NCI-H1436 (cell line): ENCODE data around the gene CHP2.
"Not testable (repeated sequence)": the region's sequence is repeated elsewhere in the genome, so short reads cannot be mapped to it uniquely, and the experiment has no call there.

Experiments used
- DNase-seq: peaks from one replicate; lab custom pipeline; 2025; lab: John Stamatoyannopoulos, UW

CHP2 gene

GRCh38 chr16:23754594-23755483 is at the start of gene CHP2:
Gene CHP2 (plus strand): TSS chr16:23755026. CDS start chr16:23755050, 24 bp downstream.
- DNase-seq, result no peak

GRCh38 chr16:23705517-23705902 is 49.3 kb upstream of the CHP2 start:
- DNase-seq, result no peak

GRCh38 chr16:23706439-23706838 is 48.4 kb upstream of the CHP2 start:
- no peak for DNase-seq

DNA sequence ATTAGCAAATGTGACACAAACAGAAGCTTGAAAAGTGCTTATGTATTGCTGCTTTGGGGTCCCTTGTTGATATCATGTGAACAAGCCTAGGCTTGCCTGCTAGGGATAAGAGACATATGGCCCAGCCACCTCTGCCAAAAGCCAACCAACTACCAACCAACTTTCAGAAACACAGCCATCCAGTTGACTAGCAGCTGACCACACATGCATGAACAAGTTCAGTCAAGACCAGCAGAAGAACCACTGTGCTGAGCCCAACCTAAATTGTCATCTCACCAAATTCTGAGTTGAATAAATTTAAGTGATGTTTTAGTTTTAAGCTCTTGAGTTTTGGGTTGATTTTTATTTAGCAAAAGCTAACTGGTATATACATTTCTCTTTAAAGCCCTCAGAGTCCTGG is 45.3 kb upstream of the CHP2 start:
- DNase-seq, result no peak

DNA sequence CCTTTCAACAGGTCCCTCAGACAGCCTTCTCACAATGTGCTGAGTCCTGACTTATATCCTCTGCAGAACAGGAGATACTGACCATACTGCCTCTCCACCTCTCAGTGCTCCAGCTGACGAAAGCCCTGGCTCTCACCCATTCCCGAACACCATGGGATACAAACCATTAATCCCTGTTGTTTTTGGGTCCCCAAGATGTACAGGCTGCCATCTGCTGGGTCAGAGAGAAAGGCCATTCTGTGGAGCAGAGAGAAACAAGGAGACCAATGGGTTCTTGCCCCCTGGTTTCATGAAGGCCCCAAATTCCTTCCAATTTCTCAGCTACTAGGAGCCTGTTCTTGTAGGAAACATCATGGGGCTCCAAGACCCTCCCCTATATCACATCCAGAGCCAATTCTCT is 44.8 kb upstream of the CHP2 start:
- no peak for DNase-seq

DNA sequence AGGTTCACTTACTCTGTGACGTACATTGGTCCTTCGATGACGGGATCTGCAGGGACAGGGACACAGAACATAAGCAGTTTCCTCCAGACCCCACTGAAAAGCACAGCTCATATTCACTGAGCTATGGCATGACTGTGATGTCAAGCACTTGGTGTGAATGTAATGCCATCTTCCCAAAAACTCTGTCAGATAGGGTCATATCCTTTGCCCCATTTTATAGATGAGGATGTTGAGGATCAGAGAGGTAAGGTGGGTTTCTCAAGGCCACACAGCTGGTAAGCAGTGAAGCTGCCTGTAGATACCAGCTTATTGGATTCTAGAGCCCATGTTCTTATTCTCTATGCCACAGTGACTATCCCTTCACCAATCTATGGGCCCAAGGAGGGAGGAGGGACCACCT is 44.3 kb upstream of the CHP2 start:
- no peak for DNase-seq

DNA sequence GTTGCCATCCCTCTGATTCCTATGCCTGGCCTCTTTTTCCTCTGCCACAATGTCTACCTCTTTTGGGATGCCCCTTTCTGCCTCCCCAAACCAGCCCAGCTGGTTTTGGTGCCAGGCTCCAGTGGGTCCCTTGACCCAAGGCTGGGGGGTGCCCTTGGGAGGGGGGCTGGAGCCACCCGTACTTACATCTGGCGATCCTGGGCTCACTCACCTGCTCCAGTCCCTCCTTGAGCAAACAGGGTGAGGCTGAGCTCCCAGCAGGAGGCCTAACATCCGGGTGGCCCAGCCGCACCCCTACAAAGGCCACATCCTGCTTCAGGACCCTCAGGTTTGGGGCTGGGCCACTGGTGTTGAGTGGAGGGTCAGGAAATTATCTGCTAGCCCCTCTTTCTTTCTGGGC is 43.0 kb upstream of the CHP2 start:
- DNase-seq, result no peak

DNA sequence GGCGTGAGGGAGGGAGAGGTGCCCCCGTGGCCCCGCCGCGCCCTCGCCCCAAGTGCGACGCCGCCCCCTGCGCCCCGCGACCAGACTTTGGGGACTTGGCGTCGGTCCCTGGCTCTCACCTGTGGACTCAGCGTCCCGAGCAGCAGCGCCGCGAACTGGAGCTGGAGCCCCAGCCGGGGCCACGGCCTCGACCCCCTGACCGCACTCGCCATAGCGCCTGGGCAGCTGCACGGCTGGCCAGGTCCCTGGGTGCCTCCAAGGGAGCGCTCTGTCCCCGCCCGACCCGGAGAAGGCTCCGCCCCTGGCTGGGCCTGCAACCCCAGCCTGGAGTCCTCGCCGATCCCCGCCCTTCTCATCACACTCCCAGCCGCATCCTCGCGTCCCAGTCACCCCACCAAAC is 41.9 kb upstream of the CHP2 start, which contains the start of gene ERN2:
TSS of gene ERN2 (minus strand) at position 247 of the 400 bp plus-strand sequence. CDS start at position 212, 35 bp downstream.
- DNase-seq, result no peak

DNA sequence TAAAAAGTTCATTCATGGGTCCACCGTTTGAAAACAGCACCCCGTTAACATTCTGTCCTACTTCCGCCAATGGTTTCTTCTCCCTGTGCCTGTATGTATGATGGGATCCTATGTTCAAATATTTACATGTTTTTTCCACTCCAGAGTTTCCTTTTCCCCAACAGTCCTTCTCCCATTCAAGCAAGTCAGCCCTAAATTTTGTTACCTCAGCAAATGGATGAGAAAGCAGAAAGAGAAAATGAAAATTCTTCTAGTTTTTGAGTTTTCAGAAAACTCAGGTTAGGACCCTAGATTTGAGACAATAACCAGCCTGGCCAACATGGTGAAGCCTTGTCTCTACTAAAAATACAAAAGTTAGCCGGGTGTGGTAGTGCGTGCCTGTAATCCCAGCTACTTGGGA is 38.3 kb upstream of the CHP2 start:
- no peak for DNase-seq

DNA sequence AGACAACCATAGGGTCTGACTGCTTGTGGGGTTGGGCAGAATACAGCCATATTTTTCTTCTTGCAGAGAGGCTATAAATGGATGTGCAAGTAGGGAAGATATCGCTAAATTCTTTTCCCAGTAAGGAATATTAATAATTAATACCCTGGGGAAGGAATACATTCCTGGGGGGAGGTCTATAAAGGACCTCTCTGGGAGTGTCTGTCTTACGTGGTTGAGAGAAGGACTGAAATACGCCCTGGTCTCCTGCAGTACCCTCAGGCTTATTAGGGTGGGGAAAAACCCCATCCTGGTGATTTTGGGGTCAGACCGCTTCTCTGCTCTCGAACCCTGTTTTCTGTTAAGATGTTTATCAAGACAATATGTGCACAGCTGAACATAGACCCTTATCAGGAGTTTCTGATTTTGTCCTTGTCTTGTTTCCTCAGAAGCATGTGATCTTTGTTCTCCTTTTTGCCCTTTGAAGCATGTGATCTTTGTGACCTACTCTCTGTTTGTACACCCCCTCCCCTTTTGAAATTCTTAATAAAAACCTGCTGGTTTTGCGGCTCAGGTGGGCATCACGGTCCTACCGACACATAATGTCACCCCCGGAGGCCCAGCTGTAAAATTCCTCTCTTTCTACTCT is 32.1 kb upstream of the CHP2 start:
- not testable (repeated sequence) for DNase-seq

- DNase-seq, result no peak
Measured at GRCh38 chr16:23724096-23724784, 30.6 kb upstream of the CHP2 start.

DNA sequence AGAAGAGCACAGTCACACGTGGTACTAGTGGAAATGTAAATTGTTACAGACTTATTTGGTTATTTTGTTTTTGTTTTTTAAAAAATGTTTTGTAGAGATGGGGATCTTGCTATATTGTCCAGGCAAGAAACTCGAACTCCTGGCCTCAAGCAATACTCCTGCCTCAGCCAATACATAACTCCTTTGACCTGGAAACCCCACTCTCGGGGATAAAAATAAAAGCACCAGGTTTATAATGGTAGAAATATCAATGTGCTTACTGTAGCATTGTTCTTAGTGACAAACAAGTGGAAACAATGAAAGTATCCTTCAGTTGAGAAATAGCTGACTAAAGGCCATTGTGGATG is 30.1 kb upstream of the CHP2 start:
- DNase-seq, result no peak

- no peak for DNase-seq
Measured at GRCh38 chr16:23726710-23727109, 28.1 kb upstream of the CHP2 start.

- no peak for DNase-seq
Measured at GRCh38 chr16:23728112-23728477, 26.7 kb upstream of the CHP2 start.

GRCh38 chr16:23729503-23730424 is 25.1 kb upstream of the CHP2 start:
- no peak for DNase-seq

- DNase-seq, result no peak
Measured at GRCh38 chr16:23734176-23734893, 20.5 kb upstream of the CHP2 start.

- DNase-seq, result not testable (repeated sequence)
Measured at GRCh38 chr16:23737423-23738028, 17.3 kb upstream of the CHP2 start.

DNA sequence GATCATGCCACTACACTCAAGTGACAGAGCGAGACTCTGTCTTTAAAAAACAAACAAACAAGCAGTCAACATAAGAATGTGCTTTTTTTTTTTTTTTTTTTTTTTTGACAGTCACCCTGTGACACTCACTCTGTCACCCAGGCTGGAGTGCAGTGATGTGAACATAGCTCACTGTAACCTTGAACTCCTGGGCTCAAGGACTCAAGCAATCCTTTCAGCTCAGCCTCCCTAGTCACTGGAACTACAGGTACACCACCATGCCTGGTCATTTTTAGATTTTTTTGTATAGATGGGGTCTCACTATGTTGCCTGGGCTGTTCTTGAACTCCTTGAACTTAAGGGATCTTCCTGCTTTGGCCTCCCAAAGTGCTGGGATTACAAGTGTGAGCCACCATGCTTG is 15.3 kb upstream of the CHP2 start:
- DNase-seq, result no peak

DNA sequence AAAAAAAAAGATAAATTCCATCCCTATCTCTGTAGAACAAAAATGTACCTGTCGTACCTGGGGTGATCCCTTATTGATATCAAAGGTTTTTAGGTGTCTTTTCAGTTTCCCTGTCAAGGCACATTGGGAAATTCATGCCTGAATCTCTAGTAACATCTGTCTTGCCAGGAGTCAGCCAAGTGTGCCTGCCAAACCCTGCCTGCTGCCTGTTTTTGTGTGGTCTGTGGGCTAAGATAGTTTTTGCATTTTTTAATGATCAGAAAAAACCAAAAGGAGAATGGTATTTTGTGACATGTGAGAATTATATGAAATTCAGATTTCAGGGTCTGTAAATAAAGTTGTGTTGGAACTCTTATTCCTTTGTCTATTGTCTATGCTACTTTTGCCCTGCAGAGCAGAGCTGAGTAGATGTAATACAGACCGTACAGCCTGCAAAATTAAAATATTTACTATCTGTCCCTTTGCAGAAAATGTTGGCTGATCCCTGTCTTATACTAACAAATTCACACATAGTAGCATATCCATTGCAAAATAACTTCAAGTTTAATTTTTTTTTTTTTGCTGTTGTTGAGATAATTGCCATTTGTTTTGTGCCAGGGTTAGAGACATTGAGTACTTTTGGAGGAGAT is 13.0 kb upstream of the CHP2 start:
- no peak for DNase-seq

DNA sequence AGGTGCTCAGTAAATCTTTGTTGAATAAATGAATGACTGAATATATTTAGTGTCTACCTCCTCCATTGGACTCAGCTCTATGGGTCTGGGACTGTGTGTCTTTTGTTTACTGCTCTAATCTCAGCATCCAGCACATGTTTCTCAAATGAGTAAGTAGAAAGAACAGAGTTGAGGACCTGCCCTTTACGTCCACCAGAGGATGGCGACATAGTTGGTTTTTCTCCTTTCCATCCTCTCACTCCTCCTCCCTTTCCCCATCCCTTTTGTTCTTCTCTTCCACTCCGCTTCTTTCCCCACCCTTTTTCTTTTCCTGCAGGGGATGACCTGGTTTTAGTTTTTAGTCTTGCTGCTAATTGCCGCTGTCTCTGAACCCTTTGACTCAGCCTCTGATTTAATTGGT is 12.1 kb upstream of the CHP2 start:
- DNase-seq, result no peak
